COLO668 (cell line): ENCODE measurements around the gene CMTM5.
"Not testable (repeated sequence)": the region's sequence is repeated elsewhere in the genome, so short reads cannot be mapped to it uniquely, and the experiment has no call there.

ENCODE experiments used
- DNase-seq: peaks from one replicate; lab custom pipeline; 2025; ENCODE audit not compliant: unreplicated experiment; lab: John Stamatoyannopoulos, UW

The CMTM5 gene

GRCh38 chr14:23411563-23412525, 35.0 kb downstream of the CMTM5 start:
- DNase-seq = no peak

GRCh38 chr14:23413681-23414080, 36.8 kb downstream of the CMTM5 start:
- no peak for DNase-seq

GRCh38 chr14:23414254-23414653, 37.4 kb downstream of the CMTM5 start:
- no peak for DNase-seq

GRCh38 chr14:23414906-23415820, 38.3 kb downstream of the CMTM5 start:
- DNase-seq = no peak

- no peak for DNase-seq
Measured at GRCh38 chr14:23415821-23416778, 39.3 kb downstream of the CMTM5 start.

GRCh38 chr14:23416801-23417200, 40.0 kb downstream of the CMTM5 start:
- DNase-seq = no peak

- DNase-seq = not testable (repeated sequence)
Measured at GRCh38 chr14:23417269-23417668, 40.4 kb downstream of the CMTM5 start.

GRCh38 chr14:23418021-23418420, 41.2 kb downstream of the CMTM5 start:
- no peak for DNase-seq

GRCh38 chr14:23419646-23420045, 42.8 kb downstream of the CMTM5 start:
- DNase-seq = not testable (repeated sequence)

- DNase-seq = no peak
Measured at GRCh38 chr14:23421594-23421993, 44.7 kb downstream of the CMTM5 start.

GRCh38 chr14:23423657-23424056, 46.8 kb downstream of the CMTM5 start:
- DNase-seq = no peak

- DNase-seq = no peak
Measured at GRCh38 chr14:23425169-23425568, 48.3 kb downstream of the CMTM5 start.

- not testable (repeated sequence) for DNase-seq
Measured at GRCh38 chr14:23425798-23426197, 49.0 kb downstream of the CMTM5 start.

GRCh38 chr14:23428686-23429495, 52.0 kb downstream of the CMTM5 start:
- DNase-seq = no peak
